Suprapubic skin (tissue), 3 donors: ENCODE data around the gene ANKS4B.

Source experiments
- CTCF ChIP-seq, 2 donors: fragments of 200-600 bp in 1 of 2; fragments of 450-650 bp in 1 of 2; sonication (generic) in 1 of 2; IDR thresholded peaks; one replicate each; pipeline ENCODE4 v1.5.1; 2016 to 2019; ENCODE audit warnings: antibody characterized with exemption in 2 of 2, mild to moderate bottlenecking in 1 of 2, moderate library complexity in 1 of 2
- POLR2A ChIP-seq, 2 donors: fragments of 450-650 bp; IDR thresholded peaks; one replicate each; pipeline ENCODE4 v1.6.1; 2017; ENCODE audit warnings: antibody characterized with exemption in 2 of 2, mild to moderate bottlenecking in 2 of 2, moderate library complexity in 2 of 2

- no peak for TF ChIP-seq CTCF (IDR thresholded peaks at IDR 0.05)
- no peak for TF ChIP-seq POLR2A (IDR thresholded peaks at IDR 0.05)
Measured at GRCh38 chr16:21184834-21185233, 48.7 kb upstream of the ANKS4B start.
